ENCODE results near the gene LGALS7B. TPM values are rescaled to one million over a fixed set of nuclear protein-coding genes. Genes with fewer than 3 reads are reported as not detected.
"Not testable (repeated sequence)": the region's sequence is repeated elsewhere in the genome, so short reads cannot be mapped to it uniquely, and the experiment has no call there.

Gene LGALS7B
- total RNA-seq, 1 experiment from 2014 or later, result 3.6 TPM

- Histone ChIP-seq H3K36me3 (ENCODE audit: control insufficient read depth, insufficient read depth, low read length) (peaks cover 16% of the 10 kb centered on the region; the same call in 1 of the 2 replicates), H3K4me1 (ENCODE audit: control insufficient read depth, insufficient read depth, low read length) (peaks cover 12% of the 10 kb centered on the region)
- BruUV-seq (replicated peaks); ATAC-seq; intact Hi-C loops (cut with micrococcal nuclease; ENCODE audit: unreplicated experiment); in situ Hi-C loops (cut with HindIII; ENCODE audit: low pct_unique_long_range_greater_than_20kb, low sequenced_read_pairs); H3K9me3 ChIP-seq (ENCODE audit: control insufficient read depth, insufficient read depth, low read depth, low read length); H3K4me3 ChIP-seq (ENCODE audit: low read depth in 2 of 2, low read length in 2 of 2); H3K27me3 ChIP-seq (ENCODE audit: control insufficient read depth, insufficient read depth, low read length); H3K27ac ChIP-seq (ENCODE audit: low read length); DNase-seq (ENCODE audit: low read depth, low spot score): not testable (repeated sequence)
- CTCF ChIA-PET, result interaction anchor here (0.6 kb wide), 1 partner anchor 61 kb away, joined by 3 read pairs; no protein-coding TSS in a partner anchor
- TF ChIP-seq POLR2AphosphoS5 (IDR thresholded peaks at IDR 0.05; ENCODE audit: low read depth, low read length), result peak; percentile 16; the same call in 1 of the 2 replicates
- POLR2A ChIA-PET, result interaction anchor here (0.6 kb wide), 1 partner anchor 38 kb away, joined by 13 read pairs; no protein-coding TSS in a partner anchor
These were observed 36.9 kb downstream of the LGALS7B start for GRCh38 chr19:38825936-38826335.

DNA sequence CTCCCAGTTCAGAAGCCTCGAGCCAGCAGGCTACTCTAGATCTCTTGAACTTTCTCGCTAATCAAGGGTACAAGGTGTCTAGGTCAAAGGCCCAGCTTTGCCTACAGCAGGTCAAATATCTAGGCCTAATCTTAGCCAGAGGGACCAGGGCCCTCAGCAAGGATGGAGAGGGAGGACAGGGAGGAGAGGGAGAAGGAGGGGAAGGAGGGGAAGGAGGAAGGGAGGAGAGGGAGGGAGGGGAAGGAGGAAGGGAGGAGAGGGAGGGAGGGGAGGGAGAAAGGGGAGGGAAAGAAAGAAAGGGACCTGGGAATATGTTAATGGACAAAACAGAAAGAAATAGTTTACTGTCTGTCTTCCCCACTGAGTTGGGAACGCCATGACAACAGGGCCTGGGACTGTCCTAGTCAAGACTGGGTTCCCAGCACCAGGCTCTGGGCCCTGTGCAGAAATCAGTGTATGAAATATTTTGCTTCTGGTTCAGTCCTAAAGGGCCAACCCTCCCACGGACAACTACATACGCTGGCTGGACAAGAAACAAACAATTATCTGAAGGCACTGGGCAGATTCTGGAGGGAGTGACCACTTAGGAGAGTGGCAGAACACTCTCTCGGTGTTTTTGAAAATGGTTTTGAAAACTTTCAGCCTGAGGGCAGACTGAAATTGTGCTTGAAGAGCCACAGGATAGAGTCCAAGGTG is 38.0 kb downstream of the LGALS7B start:
- DNase-seq (ENCODE audit: low read depth, low spot score), result no peak
- ChIA-PET POLR2A (interaction anchor here (0.9 kb wide), 1 partner anchor 50 kb away, joined by 4 read pairs; no protein-coding TSS in a partner anchor), CTCF (no interaction called here)
- H3K36me3 ChIP-seq (ENCODE audit: control insufficient read depth, insufficient read depth, low read length), result peaks cover 16% of the 10 kb centered on the region; the same call in 1 of the 2 replicates
- in situ Hi-C loops (cut with HindIII; ENCODE audit: low pct_unique_long_range_greater_than_20kb, low sequenced_read_pairs), result no loop called here
- intact Hi-C loops (cut with micrococcal nuclease; ENCODE audit: unreplicated experiment), result no loop called here
- no TSS peak for BruUV-seq (replicated peaks)
- no peaks in the 10 kb centered on the region for H3K27me3 ChIP-seq (ENCODE audit: control insufficient read depth, insufficient read depth, low read length)
- H3K9me3 ChIP-seq (ENCODE audit: control insufficient read depth, insufficient read depth, low read depth, low read length), result no peaks in the 10 kb centered on the region
- peaks cover 17% of the 10 kb centered on the region for H3K4me1 ChIP-seq (ENCODE audit: control insufficient read depth, insufficient read depth, low read length)
- ATAC-seq, result no peak
- peak overlapping the region; percentile 2; the same call in 1 of the 2 replicates for H3K27ac ChIP-seq (ENCODE audit: low read length)
- no peak overlapping the region for H3K4me3 ChIP-seq (ENCODE audit: low read depth in 2 of 2, low read length in 2 of 2)
- TF ChIP-seq SIN3A (IDR thresholded peaks at IDR 0.05; ENCODE audit: borderline replicate concordance, insufficient read depth, low read depth, low read length) (no peak), POLR2AphosphoS5 (IDR thresholded peaks at IDR 0.05; ENCODE audit: low read depth, low read length) (peak; percentile 65; the same call in 1 of the 2 replicates)

DNA sequence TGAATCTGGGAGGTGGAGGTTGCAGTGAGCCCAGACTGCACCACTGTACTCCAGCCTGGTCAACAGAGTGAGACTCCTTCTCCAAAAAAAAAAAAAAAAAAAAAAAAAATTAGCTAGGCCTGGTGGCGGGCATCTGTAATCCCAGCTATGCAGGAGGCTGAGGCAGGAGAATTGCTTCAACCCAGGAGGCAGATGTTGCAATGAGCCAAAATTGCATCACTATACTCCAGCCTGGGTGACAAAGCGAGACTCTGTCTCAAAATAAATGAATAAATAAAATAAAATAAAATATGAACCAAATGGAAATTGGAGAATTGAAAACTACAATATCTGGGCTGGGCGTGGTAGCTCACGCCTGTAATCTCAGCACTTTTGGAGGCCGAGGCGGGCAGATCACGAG is 40.2 kb downstream of the LGALS7B start:
- H3K27me3 ChIP-seq (ENCODE audit: control insufficient read depth, insufficient read depth, low read length); in situ Hi-C loops (cut with HindIII; ENCODE audit: low pct_unique_long_range_greater_than_20kb, low sequenced_read_pairs); H3K27ac ChIP-seq (ENCODE audit: low read length); H3K9me3 ChIP-seq (ENCODE audit: control insufficient read depth, insufficient read depth, low read depth, low read length); ATAC-seq; BruUV-seq (replicated peaks); H3K4me3 ChIP-seq (ENCODE audit: low read depth in 2 of 2, low read length in 2 of 2); intact Hi-C loops (cut with micrococcal nuclease; ENCODE audit: unreplicated experiment); DNase-seq (ENCODE audit: low read depth, low spot score): not testable (repeated sequence)
- ChIA-PET CTCF (interaction anchor here (0.6 to 0.7 kb wide), 2 partner anchors 58 to 60 kb away, joined by 3 to 4 read pairs; no protein-coding TSS in a partner anchor), POLR2A (interaction anchor here (0.6 to 0.8 kb wide), 3 partner anchors 15 to 176 kb away, joined by 3 to 7 read pairs (median 3); no protein-coding TSS in a partner anchor)
- H3K4me1 ChIP-seq (ENCODE audit: control insufficient read depth, insufficient read depth, low read length), result peaks cover 36% of the 10 kb centered on the region
- H3K36me3 ChIP-seq (ENCODE audit: control insufficient read depth, insufficient read depth, low read length), result peaks cover 16% of the 10 kb centered on the region; the same call in 1 of the 2 replicates

DNA sequence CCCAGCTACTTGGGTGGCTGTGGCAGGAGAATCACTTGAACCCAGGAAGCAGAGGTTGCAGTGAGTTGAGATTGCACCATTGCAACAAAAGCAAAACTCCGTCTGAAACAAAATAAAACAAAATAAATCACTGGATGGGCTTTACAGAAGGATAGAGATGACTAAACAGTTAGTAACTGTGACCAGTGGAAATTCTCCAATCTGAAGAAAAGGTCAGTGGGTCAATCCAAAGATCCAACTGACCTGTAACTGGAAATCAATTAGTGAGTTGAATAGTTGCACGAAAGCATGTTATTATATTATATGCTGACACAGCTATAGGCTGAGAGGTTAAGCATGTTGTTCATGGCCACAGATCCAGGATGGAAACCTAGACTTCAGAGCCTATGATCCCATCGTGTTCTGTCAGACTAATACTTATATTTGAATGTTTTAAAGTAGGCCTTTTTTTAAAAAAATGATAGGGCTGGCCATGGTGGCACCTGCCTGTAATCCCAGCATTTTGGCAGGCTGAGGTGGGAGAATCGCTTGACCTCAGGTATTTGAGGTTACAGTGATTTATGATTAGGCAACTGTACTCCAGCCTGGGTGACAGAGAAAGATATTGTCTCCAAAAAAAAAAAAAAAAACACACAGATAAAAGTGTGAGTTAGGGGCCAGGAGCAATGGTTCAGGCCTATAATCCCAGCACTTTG is 41.2 kb downstream of the LGALS7B start:
- in situ Hi-C loops (cut with HindIII; ENCODE audit: low pct_unique_long_range_greater_than_20kb, low sequenced_read_pairs), result no loop called here
- ATAC-seq (no peak), DNase-seq (ENCODE audit: low read depth, low spot score) (no peak)
- no TSS peak for BruUV-seq (replicated peaks)
- TF ChIP-seq, protein P1, sequence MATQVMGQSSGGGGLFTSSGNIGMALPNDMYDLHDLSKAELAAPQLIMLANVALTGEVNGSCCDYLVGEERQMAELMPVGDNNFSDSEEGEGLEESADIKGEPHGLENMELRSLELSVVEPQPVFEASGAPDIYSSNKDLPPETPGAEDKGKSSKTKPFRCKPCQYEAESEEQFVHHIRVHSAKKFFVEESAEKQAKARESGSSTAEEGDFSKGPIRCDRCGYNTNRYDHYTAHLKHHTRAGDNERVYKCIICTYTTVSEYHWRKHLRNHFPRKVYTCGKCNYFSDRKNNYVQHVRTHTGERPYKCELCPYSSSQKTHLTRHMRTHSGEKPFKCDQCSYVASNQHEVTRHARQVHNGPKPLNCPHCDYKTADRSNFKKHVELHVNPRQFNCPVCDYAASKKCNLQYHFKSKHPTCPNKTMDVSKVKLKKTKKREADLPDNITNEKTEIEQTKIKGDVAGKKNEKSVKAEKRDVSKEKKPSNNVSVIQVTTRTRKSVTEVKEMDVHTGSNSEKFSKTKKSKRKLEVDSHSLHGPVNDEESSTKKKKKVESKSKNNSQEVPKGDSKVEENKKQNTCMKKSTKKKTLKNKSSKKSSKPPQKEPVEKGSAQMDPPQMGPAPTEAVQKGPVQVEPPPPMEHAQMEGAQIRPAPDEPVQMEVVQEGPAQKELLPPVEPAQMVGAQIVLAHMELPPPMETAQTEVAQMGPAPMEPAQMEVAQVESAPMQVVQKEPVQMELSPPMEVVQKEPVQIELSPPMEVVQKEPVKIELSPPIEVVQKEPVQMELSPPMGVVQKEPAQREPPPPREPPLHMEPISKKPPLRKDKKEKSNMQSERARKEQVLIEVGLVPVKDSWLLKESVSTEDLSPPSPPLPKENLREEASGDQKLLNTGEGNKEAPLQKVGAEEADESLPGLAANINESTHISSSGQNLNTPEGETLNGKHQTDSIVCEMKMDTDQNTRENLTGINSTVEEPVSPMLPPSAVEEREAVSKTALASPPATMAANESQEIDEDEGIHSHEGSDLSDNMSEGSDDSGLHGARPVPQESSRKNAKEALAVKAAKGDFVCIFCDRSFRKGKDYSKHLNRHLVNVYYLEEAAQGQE (IDR thresholded peaks at IDR 0.05; ENCODE audit: insufficient read depth in 1 of 2, low read depth in 2 of 2, low read length in 1 of 2), result no peak
- no peak for TF ChIP-seq SIN3A (IDR thresholded peaks at IDR 0.05; ENCODE audit: borderline replicate concordance, insufficient read depth, low read depth, low read length)
- TF ChIP-seq POLR2AphosphoS5 (IDR thresholded peaks at IDR 0.05; ENCODE audit: low read depth, low read length), result no peak
- TF ChIP-seq TCF7L2 (IDR thresholded peaks at IDR 0.05; ENCODE audit: low read depth, low read length), result no peak
- no peak for TF ChIP-seq CTCF (IDR thresholded peaks at IDR 0.05)
- H3K4me1 ChIP-seq (ENCODE audit: control insufficient read depth, insufficient read depth, low read length), result peaks cover 45% of the 10 kb centered on the region
- peak overlapping the region; percentile 51 to 78 for H3K4me3 ChIP-seq (ENCODE audit: low read depth in 2 of 2, low read length in 2 of 2)
- peak overlapping the region; percentile 97 for H3K27ac ChIP-seq (ENCODE audit: low read length)
- CTCF ChIA-PET, result interaction anchor here (0.7 kb wide), 1 partner anchor 8 kb away, joined by 5 read pairs; no protein-coding TSS in a partner anchor
- H3K36me3 ChIP-seq (ENCODE audit: control insufficient read depth, insufficient read depth, low read length), result peaks cover 16% of the 10 kb centered on the region; the same call in 1 of the 2 replicates
- H3K9me3 ChIP-seq (ENCODE audit: control insufficient read depth, insufficient read depth, low read depth, low read length), result no peaks in the 10 kb centered on the region
- POLR2A ChIA-PET, result interaction anchor here (0.5 to 2.2 kb wide), 5 partner anchors 9 to 177 kb away, joined by 3 to 17 read pairs (median 3); partner anchors contain the start of gene HNRNPL
- intact Hi-C loops (cut with micrococcal nuclease; ENCODE audit: unreplicated experiment), result loop anchor here (5.0 to 10.0 kb wide), 2 partner anchors 98 to 315 kb away; no protein-coding TSS in a partner anchor
- no peaks in the 10 kb centered on the region for H3K27me3 ChIP-seq (ENCODE audit: control insufficient read depth, insufficient read depth, low read length)

Measured in Panc1 (cell line).